ENCODE results near the gene MCTP2.

DNA sequence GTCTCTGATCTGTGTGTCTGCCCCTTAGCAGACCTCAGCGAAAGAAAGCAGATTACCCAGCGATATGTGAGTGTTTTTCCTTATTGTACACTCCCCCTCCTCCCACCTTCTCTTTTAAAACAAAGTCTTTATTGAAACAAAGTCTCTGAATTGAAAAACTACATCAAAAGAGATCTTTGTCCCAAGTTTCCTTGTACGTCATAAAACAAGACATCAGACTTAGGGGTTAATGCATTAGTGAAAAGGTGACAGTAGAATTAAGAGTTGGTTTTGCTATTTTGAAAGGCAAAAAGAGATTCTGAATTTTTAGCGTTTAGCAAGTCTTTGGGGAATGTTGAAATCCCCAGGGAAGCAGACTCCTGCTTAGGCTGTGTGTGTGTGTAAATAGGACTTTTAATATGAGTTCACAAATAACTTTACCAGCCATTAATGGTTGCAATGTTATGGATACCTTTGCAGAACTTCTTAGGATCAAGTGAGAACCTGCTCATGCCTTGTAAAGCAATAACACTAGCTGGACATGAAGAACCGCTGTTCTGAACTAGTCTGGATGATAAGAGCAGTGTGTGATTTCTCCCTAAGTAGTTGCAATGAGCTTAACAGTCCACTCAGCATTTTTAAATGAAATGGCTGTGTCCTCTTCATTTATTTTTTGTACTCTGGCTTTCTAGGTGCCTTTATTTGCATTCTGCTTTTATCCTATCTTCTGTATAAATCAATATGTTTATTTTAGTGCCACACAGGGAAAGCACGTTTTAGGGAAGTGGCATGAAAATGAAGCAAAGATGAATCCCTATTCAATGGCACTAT lies 136.6 kb downstream of the MCTP2 start:
- TF ChIP-seq CTCF (IDR thresholded peaks at IDR 0.05; ENCODE audit: control extremely low read depth in 1 of 3, insufficient read depth in 1 of 3, low read depth in 1 of 3, low read length in 3 of 3) (no peak), ATF3 (IDR thresholded peaks at IDR 0.05; ENCODE audit: insufficient read depth, low read depth, low read length) (no peak), CBX8 (IDR thresholded peaks at IDR 0.05; ENCODE audit: borderline replicate concordance, low read depth, low read length) (no peak), NANOG (IDR thresholded peaks at IDR 0.05; ENCODE audit: insufficient read depth, low read depth, low read length, poor library complexity, severe bottlenecking) (no peak), CREB1 (IDR thresholded peaks at IDR 0.05) (no peak), TEAD4 (IDR thresholded peaks at IDR 0.05; ENCODE audit: low read depth, low read length) (no peak), SP2 (IDR thresholded peaks at IDR 0.05; ENCODE audit: low read length) (no peak), EZH2 (IDR thresholded peaks at IDR 0.05; ENCODE audit: low read depth, low read length, severe bottlenecking) (no peak)
- TF ChIP-seq, protein P1, sequence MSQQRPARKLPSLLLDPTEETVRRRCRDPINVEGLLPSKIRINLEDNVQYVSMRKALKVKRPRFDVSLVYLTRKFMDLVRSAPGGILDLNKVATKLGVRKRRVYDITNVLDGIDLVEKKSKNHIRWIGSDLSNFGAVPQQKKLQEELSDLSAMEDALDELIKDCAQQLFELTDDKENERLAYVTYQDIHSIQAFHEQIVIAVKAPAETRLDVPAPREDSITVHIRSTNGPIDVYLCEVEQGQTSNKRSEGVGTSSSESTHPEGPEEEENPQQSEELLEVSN (IDR thresholded peaks at IDR 0.05): no peak
